GM23338 (cell line): ENCODE data around the gene OTP. TPM values are rescaled to one million over a fixed set of nuclear protein-coding genes. Genes with fewer than 3 reads are reported as not detected.

ENCODE experiments used
- ATAC-seq: fragments of 200-7000 bp; cut with Tn5 transposase; 3 replicates; pipeline ENCODE4 v1.9.1; 2020
- DNase-seq: peaks from one replicate; pipeline ENCODE4 v3.0.0-alpha.2; 2015; ENCODE audit warnings: low spot score
- H2AFZ ChIP-seq: fragments of 200-600 bp; sonication (generic); 2 replicates; pipeline ENCODE4 v1.8.0; 2016; ENCODE audit warnings: antibody characterized with exemption, mild to moderate bottlenecking, moderate library complexity
- H3F3A ChIP-seq: fragments of 200-600 bp; sonication (generic); replicated peaks from 2 replicates; pipeline ENCODE4 v1.8.0; 2017; ENCODE audit warnings: antibody characterized with exemption, mixed run types, low read depth
- H3K27ac ChIP-seq: fragments of 200-600 bp; sonication (generic); 2 replicates; pipeline ENCODE4 v1.6.1; 2016; ENCODE audit warnings: low read depth
- H3K27me3 ChIP-seq: fragments of 200-600 bp; sonication (generic); 2 replicates; pipeline ENCODE4 v1.8.0; 2016; ENCODE audit warnings: mild to moderate bottlenecking, mixed run types, moderate library complexity; ENCODE audit not compliant: insufficient read depth
- H3K36me3 ChIP-seq: fragments of 200-600 bp; sonication (generic); 2 replicates; pipeline ENCODE4 v1.8.0; 2016; ENCODE audit warnings: mild to moderate bottlenecking; ENCODE audit not compliant: insufficient read depth
- H3K4me1 ChIP-seq: fragments of 200-600 bp; sonication (generic); 2 replicates; pipeline ENCODE4 v1.8.0; 2016; ENCODE audit warnings: mild to moderate bottlenecking, moderate library complexity; ENCODE audit not compliant: insufficient read depth
- H3K4me2 ChIP-seq: fragments of 200-600 bp; sonication (generic); 2 replicates; pipeline ENCODE4 v1.7.1; 2017; ENCODE audit warnings: mixed run types
- H3K4me3 ChIP-seq: fragments of 200-600 bp; sonication (generic); 2 replicates; pipeline ENCODE4 v1.6.1; 2016; ENCODE audit warnings: mixed run types
- H3K79me2 ChIP-seq: fragments of 200-600 bp; sonication (generic); replicated peaks from 2 replicates; pipeline ENCODE4 v1.8.0; 2017; ENCODE audit warnings: mild to moderate bottlenecking; ENCODE audit not compliant: insufficient read depth
- H3K9me2 ChIP-seq: fragments of 200-600 bp; sonication (generic); 2 replicates; pipeline ENCODE4 v1.8.0; 2017; ENCODE audit not compliant: insufficient read depth
- H4K20me1 ChIP-seq: fragments of 200-600 bp; sonication (generic); replicated peaks from 2 replicates; pipeline ENCODE4 v1.8.0; 2017; ENCODE audit warnings: mild to moderate bottlenecking; ENCODE audit not compliant: insufficient read depth
- H3K27ac Mint-ChIP-seq: 2 replicates; pipeline ENCODE4 v1.8.0; 2020; ENCODE audit warnings: inconsistent platforms, mild to moderate bottlenecking, moderate library complexity, mixed read lengths
- H3K27me3 Mint-ChIP-seq: 3 replicates; pipeline ENCODE4 v1.8.0; 2022; ENCODE audit warnings: low read depth, mild to moderate bottlenecking, moderate library complexity, mixed read lengths, inconsistent platforms; ENCODE audit not compliant: insufficient read depth, poor library complexity
- H3K36me3 Mint-ChIP-seq: 3 replicates; pipeline ENCODE4 v1.8.0; 2021; ENCODE audit warnings: low read depth, mild to moderate bottlenecking, inconsistent platforms, moderate library complexity, mixed read lengths
- H3K4me1 Mint-ChIP-seq: 3 replicates; pipeline ENCODE4 v1.8.0; 2020; ENCODE audit warnings: mild to moderate bottlenecking, inconsistent platforms, mixed read lengths
- H3K4me3 Mint-ChIP-seq: 3 replicates; pipeline ENCODE4 v1.8.0; 2021; ENCODE audit warnings: moderate library complexity, mild to moderate bottlenecking, inconsistent platforms, mixed read lengths
- H3K9me3 Mint-ChIP-seq: 3 replicates; pipeline ENCODE4 v1.8.0; 2020; ENCODE audit warnings: moderate library complexity, mild to moderate bottlenecking, inconsistent platforms, mixed read lengths
- CREB1 ChIP-seq: fragments of 250-450 bp; sonication (Bioruptor Pico); IDR thresholded peaks from 2 replicates; pipeline ENCODE4 v1.5.0; 2020; ENCODE audit warnings: low read depth, mild to moderate bottlenecking, moderate library complexity
- EZH2 ChIP-seq: fragments of 200-600 bp; sonication (generic); IDR thresholded peaks from one replicate; pipeline ENCODE4 v1.8.0; 2017; ENCODE audit warnings: antibody characterized with exemption, mild to moderate bottlenecking, low read depth; ENCODE audit not compliant: unreplicated experiment
- EZH2phosphoT487 ChIP-seq: fragments of 200-600 bp; sonication (generic); IDR thresholded peaks from one replicate; pipeline ENCODE4 v1.8.1; 2018; ENCODE audit warnings: antibody characterized with exemption; ENCODE audit not compliant: unreplicated experiment
- JUNB ChIP-seq: IDR thresholded peaks from one replicate; pipeline ENCODE4 v1.6.1; 2016; ENCODE audit warnings: antibody characterized with exemption; ENCODE audit not compliant: unreplicated experiment
- NANOG ChIP-seq: IDR thresholded peaks from 2 replicates; pipeline ENCODE4 v1.6.1; 2016; ENCODE audit warnings: antibody characterized with exemption, borderline replicate concordance
- POLR2AphosphoS5 ChIP-seq: IDR thresholded peaks from 2 replicates; pipeline ENCODE4 v1.6.1; 2016; ENCODE audit warnings: antibody characterized with exemption, low read depth
- STAT1 ChIP-seq: IDR thresholded peaks from one replicate; pipeline ENCODE4 v1.6.1; 2016; ENCODE audit warnings: antibody characterized with exemption; ENCODE audit not compliant: unreplicated experiment
- ZNF114 ChIP-seq: fragments of 250-450 bp; sonication (Bioruptor Pico); IDR thresholded peaks from 2 replicates; pipeline ENCODE4 v1.5.0; 2020; ENCODE audit warnings: mild to moderate bottlenecking, moderate library complexity
- ZNF331 ChIP-seq: fragments of 250-450 bp; sonication (Bioruptor Pico); IDR thresholded peaks from 2 replicates; pipeline ENCODE4 v1.5.0; 2020; ENCODE audit warnings: low read depth, mild to moderate bottlenecking, moderate library complexity
- polyA plus RNA-seq: library from polyadenylated mRNA; unstranded; fragments of >200 nt; fragmentation: Nextera tagmentation; extraction: Ambion mirVana; gene quantifications from 2 replicates; pipeline ENCODE4 v1.2.1, GENCODE V29; 2016
- total RNA-seq: library from RNA; depleted of rRNA; stranded (reverse); fragments of >200 nt; shearing (Covaris generic); gene quantifications from 2 replicates; pipeline ENCODE4 v1.2.3, GENCODE V29; 2014
- TF ChIP-seq, protein P1 (sequence below), 2 experiments: fragments of 200-600 bp in 1 of 2; sonication (generic) in 1 of 2; conservative IDR thresholded peaks; 2 replicates each; pipeline versions ENCODE4 v1.5.1 to v1.6.1; 2016 to 2017; ENCODE audit warnings: antibody characterized with exemption in 2 of 2, low read depth in 2 of 2, mild to moderate bottlenecking in 2 of 2, moderate library complexity in 1 of 2
- TF ChIP-seq, protein P2 (sequence below): fragments of 250-450 bp; sonication (Bioruptor Pico); IDR thresholded peaks from 2 replicates; pipeline ENCODE4 v1.5.0; 2020; ENCODE audit warnings: mild to moderate bottlenecking, moderate library complexity
- TF ChIP-seq, protein P3 (sequence below): IDR thresholded peaks from 2 replicates; pipeline ENCODE4 v1.6.1; 2016; ENCODE audit warnings: antibody characterized with exemption
- TF ChIP-seq, protein P4 (sequence below): IDR thresholded peaks from one replicate; pipeline ENCODE4 v1.6.1; 2018; ENCODE audit warnings: antibody characterized with exemption; ENCODE audit not compliant: unreplicated experiment

Gene OTP
- total and polyA plus RNA-seq, 2 experiments from 2014 or later: not detected

DNA sequence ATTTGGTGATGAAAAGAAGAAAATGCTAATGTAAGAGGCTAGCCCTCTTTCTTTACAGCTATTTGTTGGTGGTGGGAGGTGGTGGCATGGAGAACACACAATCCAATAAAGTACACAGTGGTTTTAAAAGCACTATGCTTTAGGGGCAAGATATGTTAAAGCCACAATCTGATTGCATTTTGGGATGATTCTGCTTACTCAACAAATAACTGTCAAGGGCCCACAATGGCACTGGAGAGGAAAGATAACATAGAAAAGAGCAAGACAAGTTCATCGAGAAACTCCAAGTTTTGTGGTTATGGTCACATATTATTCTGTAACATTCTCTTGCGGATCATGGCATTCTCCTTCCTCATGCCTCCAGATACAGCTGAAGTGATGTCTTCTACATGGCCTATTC lies 38.8 kb downstream of the OTP start:
- Histone ChIP-seq H3F3A (no peaks in the 10 kb centered on the region), H3K36me3 (no peaks in the 10 kb centered on the region), H3K4me1 (no peaks in the 10 kb centered on the region), H3K4me2 (no peak overlapping the region), H3K27ac (no peak overlapping the region), H3K4me3 (no peak overlapping the region), H3K79me2 (no peaks in the 10 kb centered on the region), H3K27me3 (no peaks in the 10 kb centered on the region), H3K9me2 (no peaks in the 10 kb centered on the region), H2AFZ (no peak overlapping the region), H4K20me1 (no peaks in the 10 kb centered on the region)
- Mint-ChIP-seq H3K9me3 (no peaks in the 10 kb centered on the region; the same call in 2 of the 3 replicates), H3K27ac (no peak overlapping the region), H3K4me3 (no peak overlapping the region), H3K27me3 (peaks cover 4% of the 10 kb centered on the region), H3K36me3 (no peaks in the 10 kb centered on the region), H3K4me1 (no peaks in the 10 kb centered on the region)
- TF ChIP-seq CREB1 (no peak), ZNF331 (CRISPR knock-in tag) (no peak), POLR2AphosphoS5 (no peak), NANOG (no peak), ZNF114 (CRISPR knock-in tag) (no peak), EZH2 (no peak), JUNB (no peak), EZH2phosphoT487 (no peak), STAT1 (no peak)
- TF ChIP-seq, protein P1, sequence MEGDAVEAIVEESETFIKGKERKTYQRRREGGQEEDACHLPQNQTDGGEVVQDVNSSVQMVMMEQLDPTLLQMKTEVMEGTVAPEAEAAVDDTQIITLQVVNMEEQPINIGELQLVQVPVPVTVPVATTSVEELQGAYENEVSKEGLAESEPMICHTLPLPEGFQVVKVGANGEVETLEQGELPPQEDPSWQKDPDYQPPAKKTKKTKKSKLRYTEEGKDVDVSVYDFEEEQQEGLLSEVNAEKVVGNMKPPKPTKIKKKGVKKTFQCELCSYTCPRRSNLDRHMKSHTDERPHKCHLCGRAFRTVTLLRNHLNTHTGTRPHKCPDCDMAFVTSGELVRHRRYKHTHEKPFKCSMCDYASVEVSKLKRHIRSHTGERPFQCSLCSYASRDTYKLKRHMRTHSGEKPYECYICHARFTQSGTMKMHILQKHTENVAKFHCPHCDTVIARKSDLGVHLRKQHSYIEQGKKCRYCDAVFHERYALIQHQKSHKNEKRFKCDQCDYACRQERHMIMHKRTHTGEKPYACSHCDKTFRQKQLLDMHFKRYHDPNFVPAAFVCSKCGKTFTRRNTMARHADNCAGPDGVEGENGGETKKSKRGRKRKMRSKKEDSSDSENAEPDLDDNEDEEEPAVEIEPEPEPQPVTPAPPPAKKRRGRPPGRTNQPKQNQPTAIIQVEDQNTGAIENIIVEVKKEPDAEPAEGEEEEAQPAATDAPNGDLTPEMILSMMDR (conservative IDR thresholded peaks at IDR 0.05; ENCODE audit: low read depth in 2 of 2): no peak
- TF ChIP-seq, protein P2, sequence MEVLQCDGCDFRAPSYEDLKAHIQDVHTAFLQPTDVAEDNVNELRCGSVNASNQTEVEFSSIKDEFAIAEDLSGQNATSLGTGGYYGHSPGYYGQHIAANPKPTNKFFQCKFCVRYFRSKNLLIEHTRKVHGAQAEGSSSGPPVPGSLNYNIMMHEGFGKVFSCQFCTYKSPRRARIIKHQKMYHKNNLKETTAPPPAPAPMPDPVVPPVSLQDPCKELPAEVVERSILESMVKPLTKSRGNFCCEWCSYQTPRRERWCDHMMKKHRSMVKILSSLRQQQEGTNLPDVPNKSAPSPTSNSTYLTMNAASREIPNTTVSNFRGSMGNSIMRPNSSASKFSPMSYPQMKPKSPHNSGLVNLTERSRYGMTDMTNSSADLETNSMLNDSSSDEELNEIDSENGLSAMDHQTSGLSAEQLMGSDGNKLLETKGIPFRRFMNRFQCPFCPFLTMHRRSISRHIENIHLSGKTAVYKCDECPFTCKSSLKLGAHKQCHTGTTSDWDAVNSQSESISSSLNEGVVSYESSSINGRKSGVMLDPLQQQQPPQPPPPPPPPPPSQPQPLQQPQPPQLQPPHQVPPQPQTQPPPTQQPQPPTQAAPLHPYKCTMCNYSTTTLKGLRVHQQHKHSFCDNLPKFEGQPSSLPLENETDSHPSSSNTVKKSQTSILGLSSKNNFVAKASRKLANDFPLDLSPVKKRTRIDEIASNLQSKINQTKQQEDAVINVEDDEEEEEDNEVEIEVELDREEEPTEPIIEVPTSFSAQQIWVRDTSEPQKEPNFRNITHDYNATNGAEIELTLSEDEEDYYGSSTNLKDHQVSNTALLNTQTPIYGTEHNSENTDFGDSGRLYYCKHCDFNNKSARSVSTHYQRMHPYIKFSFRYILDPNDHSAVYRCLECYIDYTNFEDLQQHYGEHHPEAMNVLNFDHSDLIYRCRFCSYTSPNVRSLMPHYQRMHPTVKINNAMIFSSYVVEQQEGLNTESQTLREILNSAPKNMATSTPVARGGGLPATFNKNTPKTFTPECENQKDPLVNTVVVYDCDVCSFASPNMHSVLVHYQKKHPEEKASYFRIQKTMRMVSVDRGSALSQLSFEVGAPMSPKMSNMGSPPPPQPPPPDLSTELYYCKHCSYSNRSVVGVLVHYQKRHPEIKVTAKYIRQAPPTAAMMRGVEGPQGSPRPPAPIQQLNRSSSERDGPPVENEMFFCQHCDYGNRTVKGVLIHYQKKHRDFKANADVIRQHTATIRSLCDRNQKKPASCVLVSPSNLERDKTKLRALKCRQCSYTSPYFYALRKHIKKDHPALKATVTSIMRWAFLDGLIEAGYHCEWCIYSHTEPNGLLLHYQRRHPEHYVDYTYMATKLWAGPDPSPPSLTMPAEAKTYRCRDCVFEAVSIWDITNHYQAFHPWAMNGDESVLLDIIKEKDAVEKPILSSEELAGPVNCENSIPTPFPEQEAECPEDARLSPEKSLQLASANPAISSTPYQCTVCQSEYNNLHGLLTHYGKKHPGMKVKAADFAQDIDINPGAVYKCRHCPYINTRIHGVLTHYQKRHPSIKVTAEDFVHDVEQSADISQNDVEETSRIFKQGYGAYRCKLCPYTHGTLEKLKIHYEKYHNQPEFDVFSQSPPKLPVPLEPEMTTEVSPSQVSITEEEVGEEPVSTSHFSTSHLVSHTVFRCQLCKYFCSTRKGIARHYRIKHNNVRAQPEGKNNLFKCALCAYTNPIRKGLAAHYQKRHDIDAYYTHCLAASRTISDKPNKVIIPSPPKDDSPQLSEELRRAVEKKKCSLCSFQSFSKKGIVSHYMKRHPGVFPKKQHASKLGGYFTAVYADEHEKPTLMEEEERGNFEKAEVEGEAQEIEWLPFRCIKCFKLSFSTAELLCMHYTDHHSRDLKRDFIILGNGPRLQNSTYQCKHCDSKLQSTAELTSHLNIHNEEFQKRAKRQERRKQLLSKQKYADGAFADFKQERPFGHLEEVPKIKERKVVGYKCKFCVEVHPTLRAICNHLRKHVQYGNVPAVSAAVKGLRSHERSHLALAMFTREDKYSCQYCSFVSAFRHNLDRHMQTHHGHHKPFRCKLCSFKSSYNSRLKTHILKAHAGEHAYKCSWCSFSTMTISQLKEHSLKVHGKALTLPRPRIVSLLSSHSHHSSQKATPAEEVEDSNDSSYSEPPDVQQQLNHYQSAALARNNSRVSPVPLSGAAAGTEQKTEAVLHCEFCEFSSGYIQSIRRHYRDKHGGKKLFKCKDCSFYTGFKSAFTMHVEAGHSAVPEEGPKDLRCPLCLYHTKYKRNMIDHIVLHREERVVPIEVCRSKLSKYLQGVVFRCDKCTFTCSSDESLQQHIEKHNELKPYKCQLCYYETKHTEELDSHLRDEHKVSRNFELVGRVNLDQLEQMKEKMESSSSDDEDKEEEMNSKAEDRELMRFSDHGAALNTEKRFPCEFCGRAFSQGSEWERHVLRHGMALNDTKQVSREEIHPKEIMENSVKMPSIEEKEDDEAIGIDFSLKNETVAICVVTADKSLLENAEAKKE (CRISPR knock-in tag): no peak
- TF ChIP-seq, protein P3, sequence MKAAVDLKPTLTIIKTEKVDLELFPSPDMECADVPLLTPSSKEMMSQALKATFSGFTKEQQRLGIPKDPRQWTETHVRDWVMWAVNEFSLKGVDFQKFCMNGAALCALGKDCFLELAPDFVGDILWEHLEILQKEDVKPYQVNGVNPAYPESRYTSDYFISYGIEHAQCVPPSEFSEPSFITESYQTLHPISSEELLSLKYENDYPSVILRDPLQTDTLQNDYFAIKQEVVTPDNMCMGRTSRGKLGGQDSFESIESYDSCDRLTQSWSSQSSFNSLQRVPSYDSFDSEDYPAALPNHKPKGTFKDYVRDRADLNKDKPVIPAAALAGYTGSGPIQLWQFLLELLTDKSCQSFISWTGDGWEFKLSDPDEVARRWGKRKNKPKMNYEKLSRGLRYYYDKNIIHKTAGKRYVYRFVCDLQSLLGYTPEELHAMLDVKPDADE: no peak
- TF ChIP-seq, protein P4, sequence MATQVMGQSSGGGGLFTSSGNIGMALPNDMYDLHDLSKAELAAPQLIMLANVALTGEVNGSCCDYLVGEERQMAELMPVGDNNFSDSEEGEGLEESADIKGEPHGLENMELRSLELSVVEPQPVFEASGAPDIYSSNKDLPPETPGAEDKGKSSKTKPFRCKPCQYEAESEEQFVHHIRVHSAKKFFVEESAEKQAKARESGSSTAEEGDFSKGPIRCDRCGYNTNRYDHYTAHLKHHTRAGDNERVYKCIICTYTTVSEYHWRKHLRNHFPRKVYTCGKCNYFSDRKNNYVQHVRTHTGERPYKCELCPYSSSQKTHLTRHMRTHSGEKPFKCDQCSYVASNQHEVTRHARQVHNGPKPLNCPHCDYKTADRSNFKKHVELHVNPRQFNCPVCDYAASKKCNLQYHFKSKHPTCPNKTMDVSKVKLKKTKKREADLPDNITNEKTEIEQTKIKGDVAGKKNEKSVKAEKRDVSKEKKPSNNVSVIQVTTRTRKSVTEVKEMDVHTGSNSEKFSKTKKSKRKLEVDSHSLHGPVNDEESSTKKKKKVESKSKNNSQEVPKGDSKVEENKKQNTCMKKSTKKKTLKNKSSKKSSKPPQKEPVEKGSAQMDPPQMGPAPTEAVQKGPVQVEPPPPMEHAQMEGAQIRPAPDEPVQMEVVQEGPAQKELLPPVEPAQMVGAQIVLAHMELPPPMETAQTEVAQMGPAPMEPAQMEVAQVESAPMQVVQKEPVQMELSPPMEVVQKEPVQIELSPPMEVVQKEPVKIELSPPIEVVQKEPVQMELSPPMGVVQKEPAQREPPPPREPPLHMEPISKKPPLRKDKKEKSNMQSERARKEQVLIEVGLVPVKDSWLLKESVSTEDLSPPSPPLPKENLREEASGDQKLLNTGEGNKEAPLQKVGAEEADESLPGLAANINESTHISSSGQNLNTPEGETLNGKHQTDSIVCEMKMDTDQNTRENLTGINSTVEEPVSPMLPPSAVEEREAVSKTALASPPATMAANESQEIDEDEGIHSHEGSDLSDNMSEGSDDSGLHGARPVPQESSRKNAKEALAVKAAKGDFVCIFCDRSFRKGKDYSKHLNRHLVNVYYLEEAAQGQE: no peak
- DNase-seq: no peak
- ATAC-seq: no peak
